ENCODE data around the gene TMX4. TPM values are rescaled to one million over a fixed set of nuclear protein-coding genes. Genes with fewer than 3 reads are reported as not detected.

The TMX4 gene
- total and polyA plus RNA-seq, 2 experiments from 2014 or later, result 2.5 to 7.5 TPM

DNA sequence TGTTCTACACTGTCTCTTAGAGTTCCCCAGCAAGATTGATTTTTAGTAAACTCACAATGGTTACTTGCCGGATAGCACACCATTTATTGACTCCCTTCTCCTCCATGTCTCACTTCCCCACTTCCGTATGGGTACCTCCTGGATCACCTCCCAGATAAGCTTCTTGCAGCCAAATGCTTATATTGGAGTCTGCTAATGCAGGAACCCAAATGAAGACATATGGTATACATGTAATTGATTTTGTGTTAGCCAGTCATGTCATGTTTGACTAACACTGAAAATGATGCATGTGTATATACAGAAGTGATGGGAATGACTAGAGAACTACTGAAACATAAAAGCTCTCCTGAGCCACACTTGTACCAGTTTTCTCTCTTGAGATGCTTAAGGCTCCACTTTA is 46.1 kb upstream of the TMX4 start:
- H3K27me3 ChIP-seq (ENCODE audit: insufficient read depth), result no peaks in the 10 kb centered on the region
- no peaks in the 10 kb centered on the region for H3K9me3 Mint-ChIP-seq
- ATAC-seq, result no peak
- H3K4me1 ChIP-seq (ENCODE audit: insufficient read depth), result no peaks in the 10 kb centered on the region
- H3K4me1 Mint-ChIP-seq, result no peaks in the 10 kb centered on the region
- DNase-seq (ENCODE audit: low spot score), result no peak
- no peak overlapping the region for H3K27ac Mint-ChIP-seq
- no peaks in the 10 kb centered on the region for H4K20me1 ChIP-seq (replicated peaks; ENCODE audit: insufficient read depth)
- no peaks in the 10 kb centered on the region for H3K27me3 Mint-ChIP-seq (ENCODE audit: insufficient read depth, low read depth, poor library complexity)
- no peaks in the 10 kb centered on the region for H3F3A ChIP-seq (replicated peaks; ENCODE audit: low read depth)
- H3K4me3 Mint-ChIP-seq, result no peak overlapping the region
- no peak overlapping the region for H3K4me3 ChIP-seq
- H3K36me3 Mint-ChIP-seq (ENCODE audit: low read depth), result no peaks in the 10 kb centered on the region
- no peak overlapping the region for H3K4me2 ChIP-seq
- no peaks in the 10 kb centered on the region for H3K79me2 ChIP-seq (replicated peaks; ENCODE audit: insufficient read depth)
- H3K27ac ChIP-seq (ENCODE audit: low read depth), result no peak overlapping the region
- H3K9me2 ChIP-seq (ENCODE audit: insufficient read depth), result no peaks in the 10 kb centered on the region
- H2AFZ ChIP-seq, result no peak overlapping the region
- no peaks in the 10 kb centered on the region for H3K36me3 ChIP-seq (ENCODE audit: insufficient read depth)
- no peak for TF ChIP-seq NANOG (IDR thresholded peaks at IDR 0.05; ENCODE audit: borderline replicate concordance)
- no peak for TF ChIP-seq CREB1 (CRISPR knock-in tag; IDR thresholded peaks at IDR 0.05; ENCODE audit: low read depth)
- TF ChIP-seq EZH2 (IDR thresholded peaks at IDR 0.05; ENCODE audit: low read depth, unreplicated experiment), result no peak
- TF ChIP-seq, protein P1, sequence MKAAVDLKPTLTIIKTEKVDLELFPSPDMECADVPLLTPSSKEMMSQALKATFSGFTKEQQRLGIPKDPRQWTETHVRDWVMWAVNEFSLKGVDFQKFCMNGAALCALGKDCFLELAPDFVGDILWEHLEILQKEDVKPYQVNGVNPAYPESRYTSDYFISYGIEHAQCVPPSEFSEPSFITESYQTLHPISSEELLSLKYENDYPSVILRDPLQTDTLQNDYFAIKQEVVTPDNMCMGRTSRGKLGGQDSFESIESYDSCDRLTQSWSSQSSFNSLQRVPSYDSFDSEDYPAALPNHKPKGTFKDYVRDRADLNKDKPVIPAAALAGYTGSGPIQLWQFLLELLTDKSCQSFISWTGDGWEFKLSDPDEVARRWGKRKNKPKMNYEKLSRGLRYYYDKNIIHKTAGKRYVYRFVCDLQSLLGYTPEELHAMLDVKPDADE (IDR thresholded peaks at IDR 0.05), result no peak
- no peak for TF ChIP-seq REST (IDR thresholded peaks at IDR 0.05; ENCODE audit: unreplicated experiment)
- no peak for TF ChIP-seq ZNF114 (CRISPR knock-in tag; IDR thresholded peaks at IDR 0.05)
- no peak for TF ChIP-seq POLR2AphosphoS5 (IDR thresholded peaks at IDR 0.05; ENCODE audit: low read depth)
- no peak for TF ChIP-seq STAT1 (IDR thresholded peaks at IDR 0.05; ENCODE audit: unreplicated experiment)
- no peak for TF ChIP-seq ZNF331 (CRISPR knock-in tag; IDR thresholded peaks at IDR 0.05; ENCODE audit: low read depth)
- no peak for TF ChIP-seq CTCF (conservative IDR thresholded peaks at IDR 0.05; ENCODE audit: low read depth in 2 of 2)
- TF ChIP-seq EZH2phosphoT487 (IDR thresholded peaks at IDR 0.05; ENCODE audit: unreplicated experiment), result no peak
- TF ChIP-seq JUNB (IDR thresholded peaks at IDR 0.05; ENCODE audit: unreplicated experiment), result no peak
- TF ChIP-seq, protein P2, sequence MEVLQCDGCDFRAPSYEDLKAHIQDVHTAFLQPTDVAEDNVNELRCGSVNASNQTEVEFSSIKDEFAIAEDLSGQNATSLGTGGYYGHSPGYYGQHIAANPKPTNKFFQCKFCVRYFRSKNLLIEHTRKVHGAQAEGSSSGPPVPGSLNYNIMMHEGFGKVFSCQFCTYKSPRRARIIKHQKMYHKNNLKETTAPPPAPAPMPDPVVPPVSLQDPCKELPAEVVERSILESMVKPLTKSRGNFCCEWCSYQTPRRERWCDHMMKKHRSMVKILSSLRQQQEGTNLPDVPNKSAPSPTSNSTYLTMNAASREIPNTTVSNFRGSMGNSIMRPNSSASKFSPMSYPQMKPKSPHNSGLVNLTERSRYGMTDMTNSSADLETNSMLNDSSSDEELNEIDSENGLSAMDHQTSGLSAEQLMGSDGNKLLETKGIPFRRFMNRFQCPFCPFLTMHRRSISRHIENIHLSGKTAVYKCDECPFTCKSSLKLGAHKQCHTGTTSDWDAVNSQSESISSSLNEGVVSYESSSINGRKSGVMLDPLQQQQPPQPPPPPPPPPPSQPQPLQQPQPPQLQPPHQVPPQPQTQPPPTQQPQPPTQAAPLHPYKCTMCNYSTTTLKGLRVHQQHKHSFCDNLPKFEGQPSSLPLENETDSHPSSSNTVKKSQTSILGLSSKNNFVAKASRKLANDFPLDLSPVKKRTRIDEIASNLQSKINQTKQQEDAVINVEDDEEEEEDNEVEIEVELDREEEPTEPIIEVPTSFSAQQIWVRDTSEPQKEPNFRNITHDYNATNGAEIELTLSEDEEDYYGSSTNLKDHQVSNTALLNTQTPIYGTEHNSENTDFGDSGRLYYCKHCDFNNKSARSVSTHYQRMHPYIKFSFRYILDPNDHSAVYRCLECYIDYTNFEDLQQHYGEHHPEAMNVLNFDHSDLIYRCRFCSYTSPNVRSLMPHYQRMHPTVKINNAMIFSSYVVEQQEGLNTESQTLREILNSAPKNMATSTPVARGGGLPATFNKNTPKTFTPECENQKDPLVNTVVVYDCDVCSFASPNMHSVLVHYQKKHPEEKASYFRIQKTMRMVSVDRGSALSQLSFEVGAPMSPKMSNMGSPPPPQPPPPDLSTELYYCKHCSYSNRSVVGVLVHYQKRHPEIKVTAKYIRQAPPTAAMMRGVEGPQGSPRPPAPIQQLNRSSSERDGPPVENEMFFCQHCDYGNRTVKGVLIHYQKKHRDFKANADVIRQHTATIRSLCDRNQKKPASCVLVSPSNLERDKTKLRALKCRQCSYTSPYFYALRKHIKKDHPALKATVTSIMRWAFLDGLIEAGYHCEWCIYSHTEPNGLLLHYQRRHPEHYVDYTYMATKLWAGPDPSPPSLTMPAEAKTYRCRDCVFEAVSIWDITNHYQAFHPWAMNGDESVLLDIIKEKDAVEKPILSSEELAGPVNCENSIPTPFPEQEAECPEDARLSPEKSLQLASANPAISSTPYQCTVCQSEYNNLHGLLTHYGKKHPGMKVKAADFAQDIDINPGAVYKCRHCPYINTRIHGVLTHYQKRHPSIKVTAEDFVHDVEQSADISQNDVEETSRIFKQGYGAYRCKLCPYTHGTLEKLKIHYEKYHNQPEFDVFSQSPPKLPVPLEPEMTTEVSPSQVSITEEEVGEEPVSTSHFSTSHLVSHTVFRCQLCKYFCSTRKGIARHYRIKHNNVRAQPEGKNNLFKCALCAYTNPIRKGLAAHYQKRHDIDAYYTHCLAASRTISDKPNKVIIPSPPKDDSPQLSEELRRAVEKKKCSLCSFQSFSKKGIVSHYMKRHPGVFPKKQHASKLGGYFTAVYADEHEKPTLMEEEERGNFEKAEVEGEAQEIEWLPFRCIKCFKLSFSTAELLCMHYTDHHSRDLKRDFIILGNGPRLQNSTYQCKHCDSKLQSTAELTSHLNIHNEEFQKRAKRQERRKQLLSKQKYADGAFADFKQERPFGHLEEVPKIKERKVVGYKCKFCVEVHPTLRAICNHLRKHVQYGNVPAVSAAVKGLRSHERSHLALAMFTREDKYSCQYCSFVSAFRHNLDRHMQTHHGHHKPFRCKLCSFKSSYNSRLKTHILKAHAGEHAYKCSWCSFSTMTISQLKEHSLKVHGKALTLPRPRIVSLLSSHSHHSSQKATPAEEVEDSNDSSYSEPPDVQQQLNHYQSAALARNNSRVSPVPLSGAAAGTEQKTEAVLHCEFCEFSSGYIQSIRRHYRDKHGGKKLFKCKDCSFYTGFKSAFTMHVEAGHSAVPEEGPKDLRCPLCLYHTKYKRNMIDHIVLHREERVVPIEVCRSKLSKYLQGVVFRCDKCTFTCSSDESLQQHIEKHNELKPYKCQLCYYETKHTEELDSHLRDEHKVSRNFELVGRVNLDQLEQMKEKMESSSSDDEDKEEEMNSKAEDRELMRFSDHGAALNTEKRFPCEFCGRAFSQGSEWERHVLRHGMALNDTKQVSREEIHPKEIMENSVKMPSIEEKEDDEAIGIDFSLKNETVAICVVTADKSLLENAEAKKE (CRISPR knock-in tag; IDR thresholded peaks at IDR 0.05), result no peak

Measured in GM23338 (cell line).